Suppressor macrophage (primary cell): ENCODE results near the gene CHST13.

Source experiments
- DNase-seq, 4 experiments: peaks; one replicate each; pipeline ENCODE4 v3.0.0-alpha.2; 2020 to 2022

Gene CHST13

GRCh38 chr3:126542340-126543241 is 18.6 kb downstream of the CHST13 start:
- DNase-seq, result no peak

GRCh38 chr3:126543457-126544061 is 19.6 kb downstream of the CHST13 start:
- DNase-seq, result no peak

GRCh38 chr3:126544596-126545281 is 20.8 kb downstream of the CHST13 start:
- peak in 2 of 4 experiments; percentile 39 to 56 for DNase-seq

GRCh38 chr3:126545544-126545943 is 21.6 kb downstream of the CHST13 start:
- DNase-seq, result no peak

- no peak for DNase-seq
Observed at GRCh38 chr3:126546013-126546412, 22.1 kb downstream of the CHST13 start.

GRCh38 chr3:126546549-126547239 is 22.7 kb downstream of the CHST13 start:
- DNase-seq, result no peak

- DNase-seq, result peak; percentile 62 to 91 (median 78)
Observed at GRCh38 chr3:126547721-126548120, 23.8 kb downstream of the CHST13 start.

- DNase-seq, result no peak
Observed at GRCh38 chr3:126548556-126549466, 24.9 kb downstream of the CHST13 start.

- no peak for DNase-seq
Observed at GRCh38 chr3:126549861-126550487, 26.0 kb downstream of the CHST13 start.

GRCh38 chr3:126550488-126551051 is 26.6 kb downstream of the CHST13 start:
- DNase-seq, result no peak

- no peak for DNase-seq
Observed at GRCh38 chr3:126551121-126551838, 27.3 kb downstream of the CHST13 start.

- DNase-seq, result no peak
Observed at GRCh38 chr3:126551839-126552687, 28.1 kb downstream of the CHST13 start.

- no peak for DNase-seq
Observed at GRCh38 chr3:126552688-126553283, 28.8 kb downstream of the CHST13 start.

- no peak for DNase-seq
Observed at GRCh38 chr3:126553284-126554084, 29.5 kb downstream of the CHST13 start.

- DNase-seq, result no peak
Observed at GRCh38 chr3:126554560-126555525, 30.9 kb downstream of the CHST13 start.

- no peak for DNase-seq
Observed at GRCh38 chr3:126555795-126556636, 32.1 kb downstream of the CHST13 start.
